NCI-H1105 treated with DMSO at 0.1 percent for 48 hours (cell line): ENCODE measurements around the gene ANKRD13D.

Experiments used
- DNase-seq: peaks from one replicate; lab custom pipeline; 2025; lab: John Stamatoyannopoulos, UW

ANKRD13D gene

GRCh38 chr11:67302571-67303131 lies 13.5 kb downstream of the ANKRD13D start:
- peak; percentile 32 for DNase-seq

GRCh38 chr11:67303132-67303834 lies 14.2 kb downstream of the ANKRD13D start, which contains the start of gene SSH3:
Gene SSH3 (plus strand): TSS chr11:67303530. CDS start chr11:67303626, 96 bp downstream.
- DNase-seq = peak; percentile 76

DNA sequence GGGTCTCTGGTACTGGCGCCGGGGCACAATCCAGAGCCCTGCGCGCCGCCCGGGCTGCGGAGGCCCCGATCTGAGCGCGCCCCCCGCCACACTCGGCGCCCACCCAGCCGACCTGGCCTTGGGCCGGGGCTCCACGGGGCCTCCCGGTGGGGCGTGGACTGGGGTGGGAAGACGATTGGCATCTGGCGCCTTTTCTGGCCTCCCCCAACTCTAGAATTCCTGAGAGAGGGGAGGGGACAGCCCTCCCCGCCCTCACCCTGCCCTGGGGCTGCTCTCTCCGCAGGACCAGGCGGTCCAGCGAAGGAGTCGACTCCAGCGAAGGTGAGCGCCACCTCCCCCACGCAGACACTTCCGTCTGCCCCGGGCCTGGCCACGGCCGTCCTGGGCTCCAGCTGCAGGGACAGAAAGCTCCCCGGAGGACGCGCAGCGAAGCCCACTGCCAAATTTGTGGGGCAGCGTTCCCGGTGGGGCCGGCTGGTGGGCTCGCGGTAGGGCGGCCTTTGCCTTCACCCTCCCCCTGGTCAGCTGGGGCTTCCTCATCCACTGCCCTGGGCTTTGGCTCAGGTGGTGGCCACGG lies 14.8 kb downstream of the ANKRD13D start:
- no peak for DNase-seq

GRCh38 chr11:67304511-67305113 lies 15.5 kb downstream of the ANKRD13D start:
- DNase-seq = no peak

DNA sequence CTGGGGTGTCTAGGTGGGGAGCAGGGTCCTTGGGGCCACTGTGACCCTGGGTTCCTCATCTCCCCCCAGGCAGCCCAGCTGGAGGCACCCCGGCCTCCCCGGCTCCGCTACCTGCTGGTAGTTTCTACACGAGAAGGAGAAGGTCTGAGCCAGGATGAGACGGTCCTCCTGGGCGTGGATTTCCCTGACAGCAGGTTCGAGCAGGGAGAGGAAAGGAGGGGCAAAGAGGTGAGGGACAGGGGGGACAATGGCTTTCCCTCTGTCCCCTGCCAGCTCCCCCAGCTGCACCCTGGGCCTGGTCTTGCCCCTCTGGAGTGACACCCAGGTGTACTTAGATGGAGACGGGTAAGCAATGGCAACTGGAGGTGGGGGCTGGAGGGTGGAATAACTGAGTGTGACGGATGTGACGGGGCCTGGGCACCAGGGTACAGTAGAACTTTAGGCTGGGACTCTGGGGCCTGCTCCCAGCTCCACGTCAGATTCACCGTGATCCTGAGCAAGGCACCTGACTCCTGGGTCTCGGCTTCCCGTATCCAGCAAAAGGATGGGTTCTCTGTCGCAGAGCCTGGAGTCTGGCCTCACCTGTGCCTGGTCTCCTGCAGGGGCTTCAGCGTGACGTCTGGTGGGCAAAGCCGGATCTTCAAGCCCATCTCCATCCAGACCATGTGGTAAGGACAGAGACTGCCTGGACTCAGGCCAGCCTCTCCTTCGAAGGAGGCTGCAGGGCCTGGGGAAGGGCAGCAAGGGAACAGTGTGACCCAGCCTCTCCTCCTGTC lies 17.9 kb downstream of the ANKRD13D start:
- no peak for DNase-seq

DNA sequence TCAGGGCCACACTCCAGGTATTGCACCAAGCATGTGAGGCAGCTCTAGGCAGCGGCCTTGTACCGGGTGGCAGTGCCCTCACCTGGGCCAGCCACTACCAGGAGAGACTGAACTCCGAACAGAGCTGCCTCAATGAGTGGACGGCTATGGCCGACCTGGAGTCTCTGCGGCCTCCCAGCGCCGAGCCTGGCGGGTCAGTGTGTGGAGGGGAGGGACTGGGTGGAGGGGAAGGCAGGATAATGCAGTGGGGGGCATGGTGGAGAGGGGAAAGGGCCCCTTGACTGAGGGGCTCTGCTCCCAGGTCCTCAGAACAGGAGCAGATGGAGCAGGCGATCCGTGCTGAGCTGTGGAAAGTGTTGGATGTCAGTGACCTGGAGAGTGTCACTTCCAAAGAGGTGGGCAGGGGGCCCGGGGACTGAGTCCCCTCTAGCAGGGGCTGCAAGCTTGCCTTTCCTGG lies 18.5 kb downstream of the ANKRD13D start:
- no peak for DNase-seq

- no peak for DNase-seq
These were observed 19.1 kb downstream of the ANKRD13D start for GRCh38 chr11:67308031-67308866.

DNA sequence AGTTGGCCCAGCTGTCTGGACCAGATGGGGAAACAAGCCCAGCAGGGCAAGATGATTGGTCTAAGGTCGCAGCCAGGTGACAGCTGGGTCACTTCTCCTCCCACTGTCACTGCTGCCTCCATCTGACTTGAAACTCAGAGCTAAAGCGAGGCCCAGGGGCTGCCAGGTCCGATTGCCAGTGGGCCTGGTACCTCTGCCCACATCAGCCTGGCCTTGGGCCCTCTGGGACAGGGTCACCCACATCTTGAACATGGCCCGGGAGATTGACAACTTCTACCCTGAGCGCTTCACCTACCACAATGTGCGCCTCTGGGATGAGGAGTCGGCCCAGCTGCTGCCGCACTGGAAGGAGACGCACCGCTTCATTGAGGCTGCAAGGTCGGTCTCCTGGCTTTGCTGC lies 20.1 kb downstream of the ANKRD13D start:
- DNase-seq = no peak

DNA sequence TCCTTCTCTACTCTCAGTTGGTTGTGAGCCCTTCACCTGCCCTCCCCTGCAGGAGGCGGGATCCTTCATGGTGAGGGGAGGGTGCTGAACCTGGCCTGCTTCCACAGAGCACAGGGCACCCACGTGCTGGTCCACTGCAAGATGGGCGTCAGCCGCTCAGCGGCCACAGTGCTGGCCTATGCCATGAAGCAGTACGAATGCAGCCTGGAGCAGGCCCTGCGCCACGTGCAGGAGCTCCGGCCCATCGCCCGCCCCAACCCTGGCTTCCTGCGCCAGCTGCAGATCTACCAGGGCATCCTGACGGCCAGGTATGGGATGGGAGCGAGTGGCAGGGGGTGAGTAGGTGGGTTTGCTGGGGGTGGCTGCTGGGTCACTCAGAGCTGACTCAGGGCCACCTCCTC lies 20.6 kb downstream of the ANKRD13D start:
- no peak for DNase-seq

DNA sequence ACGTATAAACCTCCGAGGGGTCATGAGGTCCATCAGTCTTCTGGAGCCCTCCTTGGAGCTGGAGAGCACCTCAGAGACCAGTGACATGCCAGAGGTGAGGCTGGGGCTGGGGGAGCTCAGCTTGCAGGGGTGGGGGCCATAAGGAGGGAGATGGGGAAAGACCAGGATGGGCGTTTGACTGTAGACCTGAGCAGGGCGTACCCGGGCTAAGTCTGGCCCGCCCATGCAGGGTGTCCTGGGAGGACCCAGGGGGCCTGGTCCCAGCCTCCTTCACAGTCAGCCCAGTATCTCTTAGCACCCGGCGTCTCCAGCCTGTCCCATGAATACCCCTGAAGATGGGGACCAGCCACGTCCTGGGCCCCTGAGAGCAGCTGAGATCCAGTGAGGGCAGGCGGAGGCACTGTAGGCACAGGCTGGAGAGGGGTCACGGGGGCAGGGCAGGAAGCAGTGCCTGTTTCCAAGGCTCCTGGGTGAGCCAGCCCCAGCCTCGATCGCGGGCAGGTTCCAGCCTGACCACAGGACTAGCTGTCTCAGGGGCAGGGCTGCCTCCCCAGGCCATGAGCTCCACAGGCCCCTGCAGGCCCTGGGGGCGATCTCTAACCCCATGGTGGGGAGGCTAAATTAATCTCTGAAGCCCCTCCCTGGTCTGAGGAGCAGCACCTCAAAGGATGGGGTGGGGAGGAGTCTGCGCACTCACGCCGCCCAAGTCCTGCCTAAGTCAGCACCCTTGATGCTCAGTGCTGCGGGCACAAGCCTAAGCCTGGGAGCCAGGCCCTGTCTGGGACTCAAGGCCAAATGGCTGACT lies 21.3 kb downstream of the ANKRD13D start:
- no peak for DNase-seq

GRCh38 chr11:67311051-67311555 lies 22.0 kb downstream of the ANKRD13D start:
- no peak for DNase-seq

DNA sequence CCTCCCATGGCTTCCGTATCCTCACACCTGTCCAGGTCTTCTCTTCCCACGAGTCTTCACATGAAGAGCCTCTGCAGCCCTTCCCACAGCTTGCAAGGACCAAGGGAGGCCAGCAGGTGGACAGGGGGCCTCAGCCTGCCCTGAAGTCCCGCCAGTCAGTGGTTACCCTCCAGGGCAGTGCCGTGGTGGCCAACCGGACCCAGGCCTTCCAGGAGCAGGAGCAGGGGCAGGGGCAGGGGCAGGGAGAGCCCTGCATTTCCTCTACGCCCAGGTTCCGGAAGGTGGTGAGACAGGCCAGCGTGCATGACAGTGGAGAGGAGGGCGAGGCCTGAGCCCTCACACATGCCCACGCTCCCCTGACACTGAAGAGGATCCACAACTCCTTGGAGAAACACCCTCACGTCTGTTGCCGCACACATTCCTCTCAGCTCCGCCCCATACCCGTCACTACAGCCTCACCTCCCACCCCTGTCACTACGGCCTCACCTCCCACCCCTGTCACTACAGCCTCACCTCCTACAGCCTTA lies 22.5 kb downstream of the ANKRD13D start:
- no peak for DNase-seq

- DNase-seq = no peak
These were observed 23.3 kb downstream of the ANKRD13D start for GRCh38 chr11:67312187-67313021.

DNA sequence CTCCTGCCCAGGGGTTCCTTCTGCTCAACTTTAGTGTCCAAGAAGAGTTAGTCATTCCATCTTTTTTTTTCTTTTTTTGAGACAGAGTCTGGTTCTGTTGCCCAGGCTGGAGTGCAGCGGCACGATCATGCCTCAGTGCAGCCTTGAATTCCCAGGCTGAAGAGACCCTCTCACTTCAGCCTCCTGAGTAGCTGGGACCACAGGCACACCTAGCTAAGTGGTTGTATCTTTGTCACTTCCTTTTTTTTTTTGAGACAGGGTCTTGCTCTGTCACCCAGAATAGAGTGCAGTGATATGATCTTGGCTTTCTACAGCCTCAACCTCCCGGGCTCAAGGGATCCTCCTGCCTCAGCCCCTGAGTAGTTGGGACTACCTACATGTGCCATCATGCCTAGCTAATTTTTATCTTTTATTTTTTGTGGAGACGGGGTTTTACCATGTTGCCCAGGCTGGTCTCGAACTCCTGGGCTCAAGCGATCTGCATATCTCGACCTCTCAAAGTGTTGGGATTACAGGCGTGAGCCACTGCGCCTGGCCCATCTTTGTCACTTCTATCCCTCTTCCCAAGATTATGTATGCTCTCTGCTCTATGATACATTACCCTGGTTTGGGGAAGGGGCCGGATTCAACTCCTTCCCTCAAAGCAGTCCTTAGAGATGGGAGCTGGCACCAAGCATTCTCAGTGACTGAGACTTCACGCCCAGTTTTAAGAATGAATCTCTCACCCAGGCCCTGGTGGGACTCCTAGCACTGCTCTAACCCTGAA lies 24.2 kb downstream of the ANKRD13D start:
- no peak for DNase-seq

DNA sequence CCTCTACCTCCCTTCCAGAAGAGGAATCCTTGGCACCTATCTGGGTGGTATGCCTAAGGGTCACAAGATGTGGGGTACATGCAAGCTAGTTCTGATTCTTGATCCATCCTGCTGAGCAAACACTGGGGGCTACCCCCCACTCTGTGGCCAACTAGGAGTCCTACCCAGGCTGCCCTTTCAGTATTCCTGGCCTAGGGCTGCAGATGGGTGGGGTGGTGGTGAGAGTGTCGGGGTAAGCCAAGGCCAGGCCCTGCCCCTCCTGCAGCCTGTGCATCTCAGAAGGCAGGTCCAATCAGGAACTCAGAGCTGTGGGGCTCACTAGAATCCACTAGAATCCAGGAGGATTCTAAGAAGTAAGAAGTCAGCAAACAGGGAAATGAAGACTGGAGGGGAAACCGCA lies 25.1 kb downstream of the ANKRD13D start:
- DNase-seq = no peak

- DNase-seq = no peak
These were observed 26.3 kb downstream of the ANKRD13D start for GRCh38 chr11:67315325-67315909.

DNA sequence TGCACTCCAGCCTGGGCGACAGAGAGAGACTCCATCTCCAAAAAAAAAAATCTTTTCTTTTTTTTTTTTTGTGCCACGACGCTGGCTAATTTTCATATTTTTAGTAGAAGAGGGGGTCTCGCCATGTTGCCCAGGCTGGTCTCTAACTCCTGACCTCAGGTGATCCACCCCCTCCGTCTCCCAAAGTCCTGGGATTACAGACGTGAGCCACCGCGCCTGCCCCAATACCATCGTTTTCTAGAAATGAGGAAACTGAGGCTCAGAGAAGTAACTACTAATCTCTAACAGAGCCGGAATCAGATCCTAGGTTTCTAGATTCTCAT lies 27.7 kb downstream of the ANKRD13D start:
- no peak for DNase-seq
